K562 (cell line): ENCODE measurements around the gene MDP1. TPM values are rescaled to one million over a fixed set of nuclear protein-coding genes. Genes with fewer than 3 reads are reported as not detected.

Source experiments
- ATF3 ChIP-seq, 2 experiments: fragments of 450-650 bp in 1 of 2; sonication (generic) in 1 of 2; formaldehyde crosslinking in 1 of 2; IDR thresholded peaks in 1 of 2; conservative IDR thresholded peaks in 1 of 2; 2 replicates each; pipeline versions ENCODE4 v1.6.1 to v1.8.1; 2016 to 2023; ENCODE audit warnings: mild to moderate bottlenecking in 2 of 2, moderate library complexity in 2 of 2, inconsistent platforms in 1 of 2, missing genetic modification reagents in 1 of 2
- CEBPG ChIP-seq, 3 experiments: fragments of 200-800 bp in 1 of 3; sonication (Bioruptor generic) in 1 of 3; sonication (generic) in 1 of 3; formaldehyde crosslinking in 1 of 3; IDR thresholded peaks in 2 of 3; conservative IDR thresholded peaks in 1 of 3; 2 replicates each; pipeline versions ENCODE4 v1.6.1 to v1.8.0; 2016 to 2022; ENCODE audit warnings: missing compliant biosample characterization in 2 of 3, missing genetic modification characterization in 2 of 3, mild to moderate bottlenecking in 1 of 3, missing genetic modification reagents in 1 of 3
- CREM ChIP-seq: IDR thresholded peaks from 2 replicates; pipeline ENCODE4 v1.6.1; 2014; ENCODE audit warnings: antibody characterized with exemption, low read depth
- CXXC5 ChIP-seq: fragments of 250-450 bp; sonication (Bioruptor Pico); IDR thresholded peaks from 2 replicates; pipeline ENCODE4 v1.8.0; 2022; ENCODE audit warnings: inconsistent platforms, mild to moderate bottlenecking, moderate library complexity
- ESRRA ChIP-seq: fragments of 450-650 bp; IDR thresholded peaks from 2 replicates; pipeline ENCODE4 v1.6.1; 2014; ENCODE audit warnings: low read depth, mild to moderate bottlenecking, moderate library complexity, borderline replicate concordance
- GABPA ChIP-seq: fragments of 200-800 bp; sonication (Bioruptor generic); conservative IDR thresholded peaks from 2 replicates; pipeline ENCODE4 v1.6.1; 2016; ENCODE audit warnings: low read depth, missing genetic modification characterization, missing compliant biosample characterization
- HES1 ChIP-seq: fragments of 450-650 bp; IDR thresholded peaks from 2 replicates; pipeline ENCODE4 v1.6.1; 2016; ENCODE audit warnings: low read depth, mild to moderate bottlenecking, moderate library complexity
- KDM5B ChIP-seq: fragments of 200-600 bp; sonication (generic); IDR thresholded peaks from 2 replicates; pipeline ENCODE4 v1.6.1; 2012; ENCODE audit warnings: low read depth, mild to moderate bottlenecking, moderate library complexity, low read length, control low read depth, inconsistent platforms; ENCODE audit not compliant: insufficient replicate concordance
- NFATC3 ChIP-seq: fragments of 450-650 bp; IDR thresholded peaks from 2 replicates; pipeline ENCODE4 v1.6.1; 2017; ENCODE audit warnings: mild to moderate bottlenecking
- PHF20 ChIP-seq: fragments of 450-650 bp; IDR thresholded peaks from 2 replicates; pipeline ENCODE4 v1.6.1; 2018; ENCODE audit not compliant: partially characterized antibody
- POLR2G ChIP-seq: fragments of 200-400 bp; formaldehyde crosslinking; IDR thresholded peaks from 2 replicates; pipeline ENCODE4 v1.6.1; 2017; ENCODE audit warnings: low read depth, mild to moderate bottlenecking, antibody characterized with exemption, low read length, moderate library complexity
- RBM22 ChIP-seq: fragments of 200-400 bp; formaldehyde crosslinking; IDR thresholded peaks from 2 replicates; pipeline ENCODE4 v1.6.1; 2018; ENCODE audit warnings: low read length, low read depth; ENCODE audit not compliant: poor library complexity, severe bottlenecking
- RBM25 ChIP-seq: fragments of 200-400 bp; formaldehyde crosslinking; IDR thresholded peaks from 2 replicates; pipeline ENCODE4 v1.6.1; 2018; ENCODE audit warnings: low read length, low read depth, moderate library complexity; ENCODE audit not compliant: severe bottlenecking
- SIRT6 ChIP-seq: IDR thresholded peaks from one replicate; pipeline ENCODE4 v1.6.1; 2012; ENCODE audit warnings: low read depth, mild to moderate bottlenecking, control low read depth, inconsistent platforms, low read length, moderate library complexity
- TBP ChIP-seq: optimal IDR thresholded peaks from 2 replicates; pipeline ENCODE3; 2011; ENCODE audit warnings: low read depth, low read length, improper control_type of control experiment
- TEAD4 ChIP-seq, 2 experiments: sonication (generic) in 1 of 2; formaldehyde crosslinking in 1 of 2; IDR thresholded peaks; 2 replicates each; pipeline versions ENCODE4 v1.6.1 to v1.8.0; 2012 to 2022; ENCODE audit warnings: borderline replicate concordance in 1 of 2, inconsistent platforms in 1 of 2, low read length in 1 of 2, mild to moderate bottlenecking in 1 of 2, missing genetic modification reagents in 1 of 2
- UBTF ChIP-seq, 2 experiments: IDR thresholded peaks; 2 replicates each; pipeline ENCODE4 v1.6.1; 2012; ENCODE audit warnings: improper control_type of control experiment in 2 of 2, low read depth in 2 of 2, low read length in 2 of 2, borderline replicate concordance in 1 of 2
- ZC3H8 ChIP-seq: fragments of 450-650 bp; IDR thresholded peaks from 2 replicates; pipeline ENCODE4 v1.6.1; 2017
- polyA plus RNA-seq, 8 experiments: library from polyadenylated mRNA; depleted of rRNA in 4 of 8; stranded (reverse) in 5 of 8; unstranded in 3 of 8; fragments of >200 nt; fragmentation: Nextera tagmentation in 2 of 8; fragmentation: Illumina TruSeq in 1 of 8; extraction: Ambion mirVana in 2 of 8; extraction: Trizol in 1 of 8; gene quantifications; 2 replicates each; pipeline versions ENCODE4 v1.2.1 to v1.2.3, GENCODE V29; 2011 to 2014; ENCODE audit warnings: inconsistent platforms in 1 of 8, missing spikeins in 1 of 8
- total RNA-seq, 7 experiments: library from RNA; depleted of rRNA in 6 of 7; stranded (reverse); fragments of >200 nt in 6 of 7; fragmentation: Illumina TruSeq in 2 of 7; extraction: Trizol in 2 of 7; gene quantifications; 2 replicates each; pipeline versions ENCODE4 v1.2.1 to v1.2.3, GENCODE V29; 2011 to 2021; ENCODE audit warnings: low replicate concordance in 1 of 7
- TF ChIP-seq, protein P1 (sequence below): fragments of 250-450 bp; sonication (Bioruptor Pico); IDR thresholded peaks from 2 replicates; pipeline ENCODE4 v1.4.0; 2020; ENCODE audit warnings: borderline replicate concordance

MDP1 gene
- total and polyA plus RNA-seq, 9 of the 15 experiments (the other 6 are each of a cell fraction or from before 2014, with no cell fraction given) = 2.7 to 29.6 (median 11.0) TPM

GRCh38 chr14:24215495-24216344, at the start of gene MDP1 (continued):
- TF ChIP-seq CREM = peak; percentile 97
- TF ChIP-seq TBP = peak; percentile 59
- no peak for TF ChIP-seq NFATC3
- peak; percentile 38; the same call in 1 of the 2 replicates for TF ChIP-seq ESRRA
- peak; percentile 96 for TF ChIP-seq CEBPG (CRISPR knock-in tag; IDR thresholded peaks at IDR 0.05)
- peak; percentile 76 to 86 for TF ChIP-seq CEBPG (tag; conservative IDR thresholded peaks at IDR 0.05 in 1 of 2, IDR thresholded peaks at IDR 0.05 in 1 of 2)
- TF ChIP-seq, protein P1, sequence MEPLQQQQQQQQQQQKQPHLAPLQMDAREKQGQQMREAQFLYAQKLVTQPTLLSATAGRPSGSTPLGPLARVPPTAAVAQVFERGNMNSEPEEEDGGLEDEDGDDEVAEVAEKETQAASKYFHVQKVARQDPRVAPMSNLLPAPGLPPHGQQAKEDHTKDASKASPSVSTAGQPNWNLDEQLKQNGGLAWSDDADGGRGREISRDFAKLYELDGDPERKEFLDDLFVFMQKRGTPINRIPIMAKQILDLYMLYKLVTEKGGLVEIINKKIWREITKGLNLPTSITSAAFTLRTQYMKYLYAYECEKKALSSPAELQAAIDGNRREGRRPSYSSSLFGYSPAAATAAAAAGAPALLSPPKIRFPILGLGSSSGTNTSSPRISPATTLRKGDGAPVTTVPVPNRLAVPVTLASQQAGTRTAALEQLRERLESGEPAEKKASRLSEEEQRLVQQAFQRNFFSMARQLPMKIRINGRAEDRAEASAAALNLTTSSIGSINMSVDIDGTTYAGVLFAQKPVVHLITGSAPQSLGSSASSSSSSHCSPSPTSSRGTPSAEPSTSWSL (CRISPR knock-in tag) = no peak
- peak; percentile 79 for TF ChIP-seq PHF20
- 0 out of 2 replicates have a peak, but pooled peaks have one; percentile 19 for TF ChIP-seq TEAD4 (IDR thresholded peaks at IDR 0.05; ENCODE audit: low read length)
- no peak for TF ChIP-seq TEAD4 (CRISPR knock-in tag; IDR thresholded peaks at IDR 0.05; ENCODE audit: borderline replicate concordance)
- TF ChIP-seq GABPA = 0 out of 2 replicates have a peak, but pooled peaks have one; percentile 42
- peak; percentile 53 for TF ChIP-seq ATF3 (IDR thresholded peaks at IDR 0.05)
- no peak for TF ChIP-seq ATF3 (CRISPR knock-in tag; conservative IDR thresholded peaks at IDR 0.05)
- TF ChIP-seq HES1 = no peak
- peak; percentile 58 for TF ChIP-seq RBM22
- peak; percentile 92 for TF ChIP-seq POLR2G
- no peak for TF ChIP-seq ZC3H8
- peak; percentile 44 for TF ChIP-seq SIRT6
- peak; percentile 59; the same call in 1 of the 2 replicates for TF ChIP-seq CXXC5 (CRISPR knock-in tag)
- peak in 1 of 2 experiments; percentile 53; a peak in 1 of 4 replicates for TF ChIP-seq UBTF (IDR thresholded peaks at IDR 0.05; ENCODE audit: borderline replicate concordance in 1 of 2, low read depth in 2 of 2, low read length in 2 of 2)
- TF ChIP-seq KDM5B = peak; percentile 87
- no peak for TF ChIP-seq RBM25
